Measurements from ENCODE around the gene PTPRD. TPM values are rescaled to one million over a fixed set of nuclear protein-coding genes. Genes with fewer than 3 reads are reported as not detected.

The PTPRD gene
- total RNA-seq, 1 donor from 2014 or later = 30.8 TPM

DNA sequence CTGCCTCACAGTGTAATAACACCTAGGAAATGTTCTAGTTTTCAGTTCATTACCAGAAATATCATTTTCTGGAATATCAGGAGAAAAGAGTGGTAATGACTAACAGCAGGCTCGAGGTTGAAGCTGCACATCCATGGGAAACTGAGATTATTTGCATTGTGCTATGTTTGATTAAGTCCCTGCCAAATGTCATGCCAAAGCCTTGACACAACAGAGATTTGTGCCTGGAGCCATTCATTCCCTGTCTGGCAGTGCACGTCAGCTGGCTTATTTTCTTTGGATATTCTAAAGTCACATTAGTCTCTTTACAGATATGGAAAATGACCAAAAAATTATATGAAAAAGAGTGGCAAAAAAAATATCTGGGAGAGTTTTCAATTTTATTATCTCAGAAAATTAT is 848.0 kb downstream of the PTPRD start:
- no peak for ATAC-seq
- no peaks in the 10 kb centered on the region for H3K9me3 ChIP-seq
- no peaks in the 10 kb centered on the region for H3K27me3 ChIP-seq
- TF ChIP-seq, protein P1, sequence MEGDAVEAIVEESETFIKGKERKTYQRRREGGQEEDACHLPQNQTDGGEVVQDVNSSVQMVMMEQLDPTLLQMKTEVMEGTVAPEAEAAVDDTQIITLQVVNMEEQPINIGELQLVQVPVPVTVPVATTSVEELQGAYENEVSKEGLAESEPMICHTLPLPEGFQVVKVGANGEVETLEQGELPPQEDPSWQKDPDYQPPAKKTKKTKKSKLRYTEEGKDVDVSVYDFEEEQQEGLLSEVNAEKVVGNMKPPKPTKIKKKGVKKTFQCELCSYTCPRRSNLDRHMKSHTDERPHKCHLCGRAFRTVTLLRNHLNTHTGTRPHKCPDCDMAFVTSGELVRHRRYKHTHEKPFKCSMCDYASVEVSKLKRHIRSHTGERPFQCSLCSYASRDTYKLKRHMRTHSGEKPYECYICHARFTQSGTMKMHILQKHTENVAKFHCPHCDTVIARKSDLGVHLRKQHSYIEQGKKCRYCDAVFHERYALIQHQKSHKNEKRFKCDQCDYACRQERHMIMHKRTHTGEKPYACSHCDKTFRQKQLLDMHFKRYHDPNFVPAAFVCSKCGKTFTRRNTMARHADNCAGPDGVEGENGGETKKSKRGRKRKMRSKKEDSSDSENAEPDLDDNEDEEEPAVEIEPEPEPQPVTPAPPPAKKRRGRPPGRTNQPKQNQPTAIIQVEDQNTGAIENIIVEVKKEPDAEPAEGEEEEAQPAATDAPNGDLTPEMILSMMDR (IDR thresholded peaks at IDR 0.05) = no peak
- no peaks in the 10 kb centered on the region for H3K4me1 ChIP-seq
- intact Hi-C loops (cut with DNase I) = no loop called here
- no peaks in the 10 kb centered on the region for H3K36me3 ChIP-seq
- no peak for DNase-seq
- H3K27ac ChIP-seq = no peak overlapping the region
- no peak overlapping the region for H3K4me3 ChIP-seq

- Histone ChIP-seq H3K4me3 (no peak overlapping the region), H3K36me3 (no peaks in the 10 kb centered on the region), H3K27ac (no peak overlapping the region), H3K4me1 (no peaks in the 10 kb centered on the region), H3K9me3 (no peaks in the 10 kb centered on the region), H3K27me3 (no peaks in the 10 kb centered on the region)
- TF ChIP-seq, protein P1 (IDR thresholded peaks at IDR 0.05) = no peak
- intact Hi-C loops (cut with DNase I) = no loop called here
- ATAC-seq (no peak), DNase-seq (no peak)
Measured at GRCh38 chr9:9754186-9754585, 858.6 kb downstream of the PTPRD start.

- H3K4me3 ChIP-seq = no peak overlapping the region
- H3K27me3 ChIP-seq = no peaks in the 10 kb centered on the region
- TF ChIP-seq, protein P1 (IDR thresholded peaks at IDR 0.05) = no peak
- DNase-seq (no peak), ATAC-seq (no peak)
- no peak overlapping the region for H3K27ac ChIP-seq
- intact Hi-C loops (cut with DNase I) = no loop called here
- H3K4me1 ChIP-seq = no peaks in the 10 kb centered on the region
- H3K36me3 ChIP-seq = no peaks in the 10 kb centered on the region
- H3K9me3 ChIP-seq = no peaks in the 10 kb centered on the region
Measured at GRCh38 chr9:9753266-9753665, 859.5 kb downstream of the PTPRD start.

DNA sequence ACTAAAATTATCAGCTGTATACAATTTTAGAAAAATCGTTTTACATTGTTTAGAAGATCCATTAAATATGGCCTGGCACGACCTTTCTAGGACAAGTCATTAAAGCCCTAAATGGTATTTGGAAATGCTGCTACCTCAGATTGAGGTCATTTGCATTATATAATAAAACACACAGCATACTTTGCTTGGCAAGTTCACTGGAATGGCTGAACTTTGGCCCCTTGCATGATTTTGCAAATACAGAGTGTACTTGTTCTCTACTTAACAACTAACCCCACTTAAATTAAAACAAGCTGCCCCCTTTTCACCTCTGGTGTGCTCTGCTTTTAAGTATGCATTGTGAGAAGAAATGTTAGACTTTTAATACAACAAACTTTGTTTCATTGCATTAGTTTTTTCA is 860.1 kb downstream of the PTPRD start:
- Histone ChIP-seq H3K4me3 (no peak overlapping the region), H3K4me1 (no peaks in the 10 kb centered on the region), H3K27ac (no peak overlapping the region), H3K36me3 (no peaks in the 10 kb centered on the region), H3K27me3 (no peaks in the 10 kb centered on the region), H3K9me3 (no peaks in the 10 kb centered on the region)
- intact Hi-C loops (cut with DNase I) = no loop called here
- ATAC-seq (no peak), DNase-seq (no peak)
- TF ChIP-seq, protein P1 (IDR thresholded peaks at IDR 0.05) = no peak

DNA sequence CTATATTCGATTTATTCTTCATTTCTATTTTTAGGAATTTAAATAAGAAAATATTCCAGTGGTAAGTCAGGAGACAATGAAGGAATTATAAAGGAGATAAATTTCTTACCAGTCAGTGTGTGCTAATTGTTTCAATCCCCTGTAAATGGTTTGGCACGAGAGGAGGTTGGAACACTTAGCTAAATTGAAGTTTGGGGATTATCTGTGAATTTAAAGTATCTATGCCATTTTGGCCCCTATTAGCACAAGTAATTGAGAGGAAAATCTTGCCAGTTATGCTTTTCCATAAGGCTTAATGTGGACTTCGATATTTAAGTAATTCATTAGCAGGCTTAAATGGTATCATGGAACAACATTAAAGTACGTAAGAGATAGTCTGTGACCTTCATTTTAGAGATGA is 860.8 kb downstream of the PTPRD start:
- no peaks in the 10 kb centered on the region for H3K4me1 ChIP-seq
- intact Hi-C loops (cut with DNase I) = no loop called here
- ATAC-seq = no peak
- no peaks in the 10 kb centered on the region for H3K36me3 ChIP-seq
- TF ChIP-seq, protein P1 (IDR thresholded peaks at IDR 0.05) = no peak
- H3K27me3 ChIP-seq = no peaks in the 10 kb centered on the region
- no peak overlapping the region for H3K4me3 ChIP-seq
- DNase-seq = no peak
- no peak overlapping the region for H3K27ac ChIP-seq
- H3K9me3 ChIP-seq = no peaks in the 10 kb centered on the region

- Histone ChIP-seq H3K9me3 (no peaks in the 10 kb centered on the region), H3K36me3 (no peaks in the 10 kb centered on the region), H3K4me3 (no peak overlapping the region), H3K27ac (no peak overlapping the region), H3K27me3 (no peaks in the 10 kb centered on the region), H3K4me1 (no peaks in the 10 kb centered on the region)
- TF ChIP-seq, protein P1 (IDR thresholded peaks at IDR 0.05) = no peak
- DNase-seq = no peak
- intact Hi-C loops (cut with DNase I) = no loop called here
- no peak for ATAC-seq
Measured at GRCh38 chr9:9750719-9751118, 862.1 kb downstream of the PTPRD start.
